ENCODE measurements around the gene PHKA1.

Gene PHKA1

GRCh38 chrX:72644946-72645345, 69.2 kb downstream of the PHKA1 start:
- no peak overlapping the region for H3K4me3 ChIP-seq (IDR thresholded peaks at IDR 0.05; ENCODE audit: insufficient read depth, low read depth, low read length)
- H3K27ac ChIP-seq = no peak overlapping the region
- no peak overlapping the region for H3K9ac ChIP-seq
- H3K79me2 ChIP-seq (ENCODE audit: insufficient read depth, low read depth) = no peaks in the 10 kb centered on the region
- TF ChIP-seq, protein P1, sequence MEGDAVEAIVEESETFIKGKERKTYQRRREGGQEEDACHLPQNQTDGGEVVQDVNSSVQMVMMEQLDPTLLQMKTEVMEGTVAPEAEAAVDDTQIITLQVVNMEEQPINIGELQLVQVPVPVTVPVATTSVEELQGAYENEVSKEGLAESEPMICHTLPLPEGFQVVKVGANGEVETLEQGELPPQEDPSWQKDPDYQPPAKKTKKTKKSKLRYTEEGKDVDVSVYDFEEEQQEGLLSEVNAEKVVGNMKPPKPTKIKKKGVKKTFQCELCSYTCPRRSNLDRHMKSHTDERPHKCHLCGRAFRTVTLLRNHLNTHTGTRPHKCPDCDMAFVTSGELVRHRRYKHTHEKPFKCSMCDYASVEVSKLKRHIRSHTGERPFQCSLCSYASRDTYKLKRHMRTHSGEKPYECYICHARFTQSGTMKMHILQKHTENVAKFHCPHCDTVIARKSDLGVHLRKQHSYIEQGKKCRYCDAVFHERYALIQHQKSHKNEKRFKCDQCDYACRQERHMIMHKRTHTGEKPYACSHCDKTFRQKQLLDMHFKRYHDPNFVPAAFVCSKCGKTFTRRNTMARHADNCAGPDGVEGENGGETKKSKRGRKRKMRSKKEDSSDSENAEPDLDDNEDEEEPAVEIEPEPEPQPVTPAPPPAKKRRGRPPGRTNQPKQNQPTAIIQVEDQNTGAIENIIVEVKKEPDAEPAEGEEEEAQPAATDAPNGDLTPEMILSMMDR (conservative IDR thresholded peaks at IDR 0.05; ENCODE audit: low read depth, low read length) = no peak
- no peaks in the 10 kb centered on the region for H3K4me1 ChIP-seq (ENCODE audit: low read depth, poor library complexity, severe bottlenecking)
- no peaks in the 10 kb centered on the region for H3K27me3 ChIP-seq (ENCODE audit: insufficient read depth, low read depth)
- no peak overlapping the region for H3K4me2 ChIP-seq
- H4K20me1 ChIP-seq (ENCODE audit: insufficient read depth) = no peaks in the 10 kb centered on the region
- no peak overlapping the region for H2AFZ ChIP-seq (ENCODE audit: low read depth)
- H3K36me3 ChIP-seq (ENCODE audit: insufficient read depth) = no peaks in the 10 kb centered on the region

- no peak overlapping the region for H3K9ac ChIP-seq
- no peaks in the 10 kb centered on the region for H3K27me3 ChIP-seq (ENCODE audit: insufficient read depth, low read depth)
- H2AFZ ChIP-seq (ENCODE audit: low read depth) = no peak overlapping the region
- H3K27ac ChIP-seq = no peak overlapping the region
- H4K20me1 ChIP-seq (ENCODE audit: insufficient read depth) = no peaks in the 10 kb centered on the region
- no peak overlapping the region for H3K4me3 ChIP-seq (IDR thresholded peaks at IDR 0.05; ENCODE audit: insufficient read depth, low read depth, low read length)
- H3K36me3 ChIP-seq (ENCODE audit: insufficient read depth) = no peaks in the 10 kb centered on the region
- TF ChIP-seq, protein P1 (conservative IDR thresholded peaks at IDR 0.05; ENCODE audit: low read depth, low read length) = no peak
- no peaks in the 10 kb centered on the region for H3K4me1 ChIP-seq (ENCODE audit: low read depth, poor library complexity, severe bottlenecking)
- no peaks in the 10 kb centered on the region for H3K79me2 ChIP-seq (ENCODE audit: insufficient read depth, low read depth)
- H3K4me2 ChIP-seq = no peak overlapping the region
Measured at GRCh38 chrX:72641611-72642010, 72.5 kb downstream of the PHKA1 start.

GRCh38 chrX:72635930-72636329, 78.2 kb downstream of the PHKA1 start:
- Histone ChIP-seq H3K36me3 (ENCODE audit: insufficient read depth) (no peaks in the 10 kb centered on the region), H3K4me1 (ENCODE audit: low read depth, poor library complexity, severe bottlenecking) (no peaks in the 10 kb centered on the region), H2AFZ (ENCODE audit: low read depth) (no peak overlapping the region), H3K79me2 (ENCODE audit: insufficient read depth, low read depth) (no peaks in the 10 kb centered on the region), H3K27me3 (ENCODE audit: insufficient read depth, low read depth) (no peaks in the 10 kb centered on the region), H3K4me3 (IDR thresholded peaks at IDR 0.05; ENCODE audit: insufficient read depth, low read depth, low read length) (no peak overlapping the region), H3K27ac (no peak overlapping the region), H4K20me1 (ENCODE audit: insufficient read depth) (no peaks in the 10 kb centered on the region), H3K4me2 (no peak overlapping the region), H3K9ac (no peak overlapping the region)
- TF ChIP-seq, protein P1 (conservative IDR thresholded peaks at IDR 0.05; ENCODE audit: low read depth, low read length) = no peak

- H3K27me3 ChIP-seq (ENCODE audit: insufficient read depth, low read depth) = no peaks in the 10 kb centered on the region
- no peak overlapping the region for H3K27ac ChIP-seq
- H3K9ac ChIP-seq = no peak overlapping the region
- TF ChIP-seq, protein P1 (conservative IDR thresholded peaks at IDR 0.05; ENCODE audit: low read depth, low read length) = no peak
- H3K79me2 ChIP-seq (ENCODE audit: insufficient read depth, low read depth) = no peaks in the 10 kb centered on the region
- H4K20me1 ChIP-seq (ENCODE audit: insufficient read depth) = no peaks in the 10 kb centered on the region
- H3K4me3 ChIP-seq (IDR thresholded peaks at IDR 0.05; ENCODE audit: insufficient read depth, low read depth, low read length) = no peak overlapping the region
- H3K4me1 ChIP-seq (ENCODE audit: low read depth, poor library complexity, severe bottlenecking) = no peaks in the 10 kb centered on the region
- no peaks in the 10 kb centered on the region for H3K36me3 ChIP-seq (ENCODE audit: insufficient read depth)
- H2AFZ ChIP-seq (ENCODE audit: low read depth) = no peak overlapping the region
- no peak overlapping the region for H3K4me2 ChIP-seq
Measured at GRCh38 chrX:72634331-72634730, 79.8 kb downstream of the PHKA1 start.
